ENCODE results near the gene NINJ2.

NINJ2 gene

DNA sequence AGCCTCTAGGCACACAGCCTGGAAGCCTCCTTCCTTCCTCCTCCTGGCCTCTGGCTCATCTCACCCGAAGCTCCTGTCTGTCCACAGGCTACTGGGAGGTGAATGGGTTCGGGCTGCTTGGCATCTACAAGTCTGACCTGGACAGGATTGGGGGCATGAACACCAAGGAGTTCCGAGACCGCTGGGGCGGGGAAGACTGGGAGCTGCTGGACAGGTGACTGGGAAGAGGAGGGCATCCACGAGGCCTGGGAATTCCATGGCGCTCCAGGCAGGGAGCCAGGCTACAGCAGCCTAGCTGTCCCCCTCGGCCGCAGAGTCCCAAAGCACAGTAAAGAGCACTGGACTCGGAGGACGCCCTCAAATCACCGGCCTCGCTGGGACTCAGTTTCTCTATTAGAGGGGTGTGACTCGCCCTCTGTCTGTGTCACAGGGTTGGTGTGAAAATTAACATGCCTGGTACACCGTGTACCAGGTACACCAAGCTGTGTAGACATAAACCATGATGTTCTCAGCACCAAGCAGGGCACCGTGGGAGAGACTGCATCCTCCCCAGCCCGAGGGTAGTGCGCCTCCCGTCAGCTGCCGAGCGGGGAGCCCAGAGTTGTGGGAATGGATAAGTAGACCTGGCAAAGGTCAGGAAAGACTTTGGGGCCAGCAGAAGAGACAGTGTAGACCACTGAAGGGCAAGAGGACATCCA is 103.9 kb downstream of the NINJ2 start:
- TF ChIP-seq GATA3 (IDR thresholded peaks at IDR 0.05; ENCODE audit: low read depth, low read length) (no peak), GATA2 (IDR thresholded peaks at IDR 0.05; ENCODE audit: low read depth, low read length) (no peak)

GRCh38 chr12:558580-558979 is 104.7 kb downstream of the NINJ2 start:
- TF ChIP-seq GATA3 (IDR thresholded peaks at IDR 0.05; ENCODE audit: low read depth, low read length) = no peak
- TF ChIP-seq GATA2 (IDR thresholded peaks at IDR 0.05; ENCODE audit: low read depth, low read length) = no peak

GRCh38 chr12:556498-556897 is 106.7 kb downstream of the NINJ2 start:
- TF ChIP-seq GATA2 (IDR thresholded peaks at IDR 0.05; ENCODE audit: low read depth, low read length) = no peak
- no peak for TF ChIP-seq GATA3 (IDR thresholded peaks at IDR 0.05; ENCODE audit: low read depth, low read length)

DNA sequence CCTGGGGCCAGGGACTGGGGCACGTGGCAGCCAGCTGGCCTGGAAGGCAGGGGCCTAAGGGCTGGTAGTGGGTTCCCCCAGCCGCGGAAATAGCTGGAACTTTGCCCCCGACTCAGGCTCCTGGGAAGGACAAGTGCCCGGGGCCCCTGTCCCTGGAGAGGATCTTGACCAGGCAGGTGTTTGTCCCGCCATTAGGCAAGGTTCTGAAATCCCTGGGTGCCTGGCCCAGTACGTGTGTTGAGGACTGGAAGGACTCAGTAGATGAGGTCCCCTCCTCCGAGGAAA is 109.3 kb downstream of the NINJ2 start:
- TF ChIP-seq GATA3 (IDR thresholded peaks at IDR 0.05; ENCODE audit: low read depth, low read length) = no peak
- TF ChIP-seq GATA2 (IDR thresholded peaks at IDR 0.05; ENCODE audit: low read depth, low read length) = no peak

- TF ChIP-seq GATA2 (IDR thresholded peaks at IDR 0.05; ENCODE audit: low read depth, low read length) = no peak
- no peak for TF ChIP-seq GATA3 (IDR thresholded peaks at IDR 0.05; ENCODE audit: low read depth, low read length)
Observed at GRCh38 chr12:553216-554000, 109.8 kb downstream of the NINJ2 start.

DNA sequence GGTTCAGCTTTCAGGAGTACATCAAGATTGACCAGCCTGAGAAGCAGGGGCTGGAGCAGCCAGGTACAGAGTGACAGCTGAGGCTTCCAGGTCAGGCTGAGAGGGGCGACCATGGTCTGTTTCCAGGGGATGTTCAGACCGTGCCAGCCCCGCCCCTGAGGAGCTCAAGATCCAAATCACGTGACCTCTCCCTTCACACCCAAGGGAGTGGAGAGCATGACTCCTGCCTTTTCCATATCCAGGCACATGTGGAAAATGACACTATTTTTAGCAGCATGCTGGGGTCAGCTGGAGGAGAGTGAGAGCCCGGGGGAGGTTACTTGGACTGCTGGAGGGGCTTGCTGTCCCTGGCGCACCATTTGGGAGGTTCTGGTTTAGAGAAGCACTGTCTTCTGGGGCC is 110.8 kb downstream of the NINJ2 start:
- TF ChIP-seq GATA2 (IDR thresholded peaks at IDR 0.05; ENCODE audit: low read depth, low read length) (no peak), GATA3 (IDR thresholded peaks at IDR 0.05; ENCODE audit: low read depth, low read length) (no peak)

DNA sequence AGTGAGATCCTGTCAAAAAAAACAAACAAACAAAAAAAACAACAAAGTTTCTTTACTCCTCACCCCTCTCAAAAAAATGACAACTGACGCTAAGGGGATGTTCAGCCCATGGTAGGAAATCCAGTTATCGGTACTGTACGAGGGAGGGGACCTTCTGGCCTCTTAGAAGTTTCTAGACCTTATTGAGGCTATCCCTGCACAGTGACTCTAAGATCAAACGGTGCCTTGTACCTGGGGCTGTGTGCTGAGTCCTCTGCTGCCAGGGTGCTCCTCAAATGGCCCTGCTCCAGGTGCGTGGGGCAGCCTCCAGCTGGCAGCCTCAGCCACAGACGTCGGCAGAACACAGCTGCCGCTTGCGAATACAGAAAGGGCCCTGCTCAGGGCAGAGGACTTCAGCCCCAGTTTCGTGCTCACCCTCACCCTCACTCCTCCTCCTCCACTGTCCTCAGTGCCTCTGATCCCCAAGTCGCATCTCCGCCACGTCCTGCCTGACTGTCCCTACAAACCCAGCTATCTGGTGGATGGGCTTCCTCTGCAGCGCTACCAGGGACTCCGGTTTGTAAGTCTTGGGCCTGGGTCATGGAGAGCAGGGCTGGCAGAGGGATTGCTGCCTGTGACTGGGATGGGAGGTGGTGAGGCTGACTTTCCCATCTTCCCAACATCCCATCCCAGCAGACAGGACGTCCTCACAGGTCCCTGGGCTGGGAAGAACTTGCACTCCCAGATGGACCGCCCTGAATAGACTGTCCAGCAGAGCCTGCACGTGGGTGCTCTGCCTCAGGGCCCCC is 112.6 kb downstream of the NINJ2 start:
- no peak for TF ChIP-seq GATA3 (IDR thresholded peaks at IDR 0.05; ENCODE audit: low read depth, low read length)
- TF ChIP-seq GATA2 (IDR thresholded peaks at IDR 0.05; ENCODE audit: low read depth, low read length) = no peak

- TF ChIP-seq GATA2 (IDR thresholded peaks at IDR 0.05; ENCODE audit: low read depth, low read length) (no peak), GATA3 (IDR thresholded peaks at IDR 0.05; ENCODE audit: low read depth, low read length) (no peak)
Observed at GRCh38 chr12:549476-550082, 113.7 kb downstream of the NINJ2 start.

- TF ChIP-seq GATA2 (IDR thresholded peaks at IDR 0.05; ENCODE audit: low read depth, low read length) (no peak), GATA3 (IDR thresholded peaks at IDR 0.05; ENCODE audit: low read depth, low read length) (no peak)
Observed at GRCh38 chr12:547883-548470, 115.3 kb downstream of the NINJ2 start.

DNA sequence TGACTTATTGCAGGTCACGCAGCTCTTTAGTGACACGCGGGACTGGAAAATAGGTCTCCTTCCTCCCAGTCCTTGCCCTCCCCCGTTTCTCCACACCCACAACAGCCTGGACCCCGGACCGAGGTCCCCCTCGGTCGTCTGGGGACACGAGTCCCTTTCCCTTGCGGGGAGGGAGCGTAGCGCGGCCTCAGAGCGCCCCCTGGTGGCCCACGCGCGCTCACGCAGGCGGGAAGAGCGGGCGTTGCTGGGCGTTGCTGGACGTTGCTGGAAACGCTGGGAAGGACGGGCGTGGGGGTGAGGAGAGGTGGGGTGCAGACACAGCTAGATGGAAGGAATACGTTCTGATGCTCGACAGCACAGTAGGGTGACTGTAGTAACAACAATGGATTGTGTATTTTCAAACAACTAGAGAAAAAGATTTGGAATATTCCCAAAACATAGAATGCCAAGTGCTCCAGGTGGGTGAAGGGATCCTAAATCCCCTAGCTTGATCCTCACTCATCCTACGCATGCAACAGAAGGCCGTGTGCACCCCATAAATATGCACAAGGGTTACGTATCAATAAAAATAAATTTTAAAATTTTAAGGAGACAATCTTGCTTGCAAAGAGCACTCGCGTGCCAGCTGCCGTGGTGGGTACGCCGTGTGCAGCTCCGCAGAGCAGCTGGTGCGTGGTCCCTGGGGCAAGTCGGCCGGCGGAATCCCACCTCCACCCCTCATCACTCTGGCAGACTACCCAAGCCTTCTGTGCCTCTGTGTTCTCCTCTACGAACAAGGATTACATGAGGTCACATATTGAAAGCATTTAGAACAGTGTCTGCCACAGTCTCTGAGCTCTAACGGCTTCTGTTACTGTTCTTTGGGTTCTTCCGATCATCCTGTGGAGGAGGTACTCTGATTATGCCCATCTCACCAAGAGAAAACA is 116.1 kb downstream of the NINJ2 start:
- TF ChIP-seq GATA3 (IDR thresholded peaks at IDR 0.05; ENCODE audit: low read depth, low read length) (no peak), GATA2 (IDR thresholded peaks at IDR 0.05; ENCODE audit: low read depth, low read length) (no peak)

- no peak for TF ChIP-seq GATA2 (IDR thresholded peaks at IDR 0.05; ENCODE audit: low read depth, low read length)
- no peak for TF ChIP-seq GATA3 (IDR thresholded peaks at IDR 0.05; ENCODE audit: low read depth, low read length)
Observed at GRCh38 chr12:546265-546919, 116.9 kb downstream of the NINJ2 start.

- TF ChIP-seq GATA2 (IDR thresholded peaks at IDR 0.05; ENCODE audit: low read depth, low read length) = no peak
- no peak for TF ChIP-seq GATA3 (IDR thresholded peaks at IDR 0.05; ENCODE audit: low read depth, low read length)
Observed at GRCh38 chr12:545835-546234, 117.4 kb downstream of the NINJ2 start.

Measured in SH-SY5Y (cell line).